IPS-20b (cell line): Measurements from ENCODE around the gene PRTG.

Experiments used
- H3K27ac ChIP-seq: one replicate; pipeline ENCODE4 v1.5.1; 2013; ENCODE audit warnings: low read length
- H3K27me3 ChIP-seq: 2 replicates; pipeline ENCODE4 v1.6.1; 2013; ENCODE audit warnings: mild to moderate bottlenecking, low read length, inconsistent platforms; ENCODE audit not compliant: insufficient read depth
- H3K36me3 ChIP-seq: 2 replicates; pipeline ENCODE4 v1.6.1; 2013; ENCODE audit warnings: low read depth, mild to moderate bottlenecking, inconsistent platforms, low read length, moderate library complexity; ENCODE audit not compliant: insufficient read depth
- H3K4me1 ChIP-seq: 2 replicates; pipeline ENCODE4 v1.6.1; 2013; ENCODE audit warnings: mild to moderate bottlenecking, control low read depth, inconsistent platforms, low read length, moderate library complexity; ENCODE audit not compliant: insufficient read depth
- H3K4me3 ChIP-seq: 2 replicates; pipeline ENCODE4 v1.5.1; 2013; ENCODE audit warnings: mild to moderate bottlenecking, low read length, inconsistent platforms
- H3K9ac ChIP-seq: 2 replicates; pipeline ENCODE4 v1.6.1; 2013; ENCODE audit warnings: low read depth, mild to moderate bottlenecking, inconsistent platforms, low read length, moderate library complexity
- H3K9me3 ChIP-seq: 2 replicates; pipeline ENCODE4 v1.6.1; 2013; ENCODE audit warnings: mild to moderate bottlenecking, low read depth, low read length, inconsistent platforms; ENCODE audit not compliant: insufficient read depth

Gene PRTG

GRCh38 chr15:55712363-55712762 is 30.6 kb downstream of the PRTG start:
- Histone ChIP-seq H3K36me3 (no peaks in the 10 kb centered on the region), H3K4me3 (no peak overlapping the region), H3K4me1 (peaks cover 16% of the 10 kb centered on the region; the same call in 1 of the 2 replicates), H3K9ac (no peak overlapping the region), H3K9me3 (no peaks in the 10 kb centered on the region; the same call in 1 of the 2 replicates), H3K27me3 (peaks cover 32% of the 10 kb centered on the region), H3K27ac (no peak overlapping the region)

GRCh38 chr15:55710286-55710685 is 32.7 kb downstream of the PRTG start:
- no peak overlapping the region for H3K4me3 ChIP-seq
- no peak overlapping the region for H3K9ac ChIP-seq
- no peak overlapping the region for H3K27ac ChIP-seq
- peaks cover 13% of the 10 kb centered on the region for H3K27me3 ChIP-seq
- H3K9me3 ChIP-seq, result no peaks in the 10 kb centered on the region; the same call in 1 of the 2 replicates
- H3K36me3 ChIP-seq, result no peaks in the 10 kb centered on the region
- H3K4me1 ChIP-seq, result peaks cover 4% of the 10 kb centered on the region; the same call in 1 of the 2 replicates

- H3K4me3 ChIP-seq, result no peak overlapping the region
- no peaks in the 10 kb centered on the region; the same call in 1 of the 2 replicates for H3K4me1 ChIP-seq
- H3K27me3 ChIP-seq, result peaks cover 9% of the 10 kb centered on the region
- no peaks in the 10 kb centered on the region for H3K36me3 ChIP-seq
- no peaks in the 10 kb centered on the region; the same call in 1 of the 2 replicates for H3K9me3 ChIP-seq
- H3K27ac ChIP-seq, result no peak overlapping the region
- no peak overlapping the region for H3K9ac ChIP-seq
Observed at GRCh38 chr15:55709458-55709857, 33.5 kb downstream of the PRTG start.

GRCh38 chr15:55708720-55709119 is 34.2 kb downstream of the PRTG start:
- H3K4me3 ChIP-seq, result no peak overlapping the region
- 0 out of 2 replicates have a peak, but pooled peaks cover 4% of the 10 kb centered on the region for H3K27me3 ChIP-seq
- no peaks in the 10 kb centered on the region for H3K36me3 ChIP-seq
- no peak overlapping the region for H3K9ac ChIP-seq
- no peaks in the 10 kb centered on the region; the same call in 1 of the 2 replicates for H3K9me3 ChIP-seq
- H3K4me1 ChIP-seq, result no peaks in the 10 kb centered on the region; the same call in 1 of the 2 replicates
- no peak overlapping the region for H3K27ac ChIP-seq

DNA sequence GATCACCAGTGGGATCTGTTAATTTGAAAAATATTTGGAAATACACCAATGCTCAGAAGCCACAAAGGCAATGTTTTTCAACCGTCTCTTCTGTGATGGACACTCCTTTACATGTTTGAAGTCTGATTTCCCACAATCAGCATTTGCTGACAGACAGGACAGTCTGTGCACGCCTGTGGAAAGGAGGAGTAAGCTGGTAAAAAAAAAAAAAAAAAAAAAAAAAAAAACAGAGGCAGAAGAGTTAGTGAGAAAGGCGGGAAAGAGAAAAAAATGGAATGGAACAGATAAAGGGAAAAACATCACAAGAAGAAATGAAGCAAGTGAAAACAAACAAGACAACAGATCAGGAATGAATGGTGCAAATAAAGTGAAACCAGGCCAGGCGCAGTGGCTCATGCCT is 35.0 kb downstream of the PRTG start:
- no peaks in the 10 kb centered on the region for H3K36me3 ChIP-seq
- H3K9me3 ChIP-seq, result no peaks in the 10 kb centered on the region; the same call in 1 of the 2 replicates
- no peak overlapping the region for H3K27ac ChIP-seq
- no peak overlapping the region for H3K9ac ChIP-seq
- H3K27me3 ChIP-seq, result no peaks in the 10 kb centered on the region
- H3K4me1 ChIP-seq, result no peaks in the 10 kb centered on the region; the same call in 1 of the 2 replicates
- H3K4me3 ChIP-seq, result no peak overlapping the region

DNA sequence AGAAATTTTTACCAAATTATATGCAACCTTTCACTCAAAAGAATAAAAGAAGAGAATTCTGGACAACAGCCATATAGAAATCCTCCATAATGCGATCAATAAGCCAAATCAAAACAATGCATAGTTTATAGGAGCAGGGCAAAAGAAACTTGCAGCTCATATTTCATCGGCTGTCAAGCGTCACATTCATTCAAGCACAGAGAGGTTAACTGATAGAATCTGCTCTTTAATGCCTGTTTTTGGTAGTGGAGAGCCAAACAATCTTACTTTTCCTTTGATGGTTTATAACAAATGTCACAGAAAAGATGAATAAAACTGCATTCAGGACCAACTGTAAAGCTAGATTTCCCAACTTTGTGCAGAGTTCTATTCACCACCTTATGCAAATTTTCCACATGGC is 35.4 kb downstream of the PRTG start:
- Histone ChIP-seq H3K36me3 (no peaks in the 10 kb centered on the region), H3K4me1 (no peaks in the 10 kb centered on the region; the same call in 1 of the 2 replicates), H3K9me3 (no peaks in the 10 kb centered on the region; the same call in 1 of the 2 replicates), H3K27me3 (no peaks in the 10 kb centered on the region), H3K27ac (no peak overlapping the region), H3K9ac (no peak overlapping the region), H3K4me3 (no peak overlapping the region)

DNA sequence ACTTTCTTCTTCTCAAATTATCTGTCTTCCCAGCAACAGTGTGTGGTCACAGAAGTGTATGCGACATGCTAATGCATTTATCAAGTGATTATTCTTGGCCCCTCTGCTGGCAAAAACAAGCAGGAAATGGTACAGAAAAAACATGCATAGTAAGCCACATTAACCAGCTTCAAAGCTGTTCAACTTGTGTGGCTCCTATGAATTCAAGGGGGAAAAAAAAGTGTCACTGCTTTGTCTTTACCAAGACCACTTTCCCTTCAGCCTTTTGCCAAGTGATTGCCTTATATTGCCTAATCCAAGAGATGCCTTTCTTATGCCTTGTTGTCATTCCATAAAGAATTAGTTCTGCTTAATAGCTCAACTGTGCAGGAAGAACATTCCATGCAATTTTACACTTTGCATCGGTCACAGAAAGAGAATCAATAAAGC is 39.1 kb downstream of the PRTG start:
- Histone ChIP-seq H3K27me3 (no peaks in the 10 kb centered on the region), H3K9ac (no peak overlapping the region), H3K4me3 (no peak overlapping the region), H3K9me3 (no peaks in the 10 kb centered on the region), H3K27ac (no peak overlapping the region), H3K36me3 (no peaks in the 10 kb centered on the region), H3K4me1 (no peaks in the 10 kb centered on the region; the same call in 1 of the 2 replicates)

DNA sequence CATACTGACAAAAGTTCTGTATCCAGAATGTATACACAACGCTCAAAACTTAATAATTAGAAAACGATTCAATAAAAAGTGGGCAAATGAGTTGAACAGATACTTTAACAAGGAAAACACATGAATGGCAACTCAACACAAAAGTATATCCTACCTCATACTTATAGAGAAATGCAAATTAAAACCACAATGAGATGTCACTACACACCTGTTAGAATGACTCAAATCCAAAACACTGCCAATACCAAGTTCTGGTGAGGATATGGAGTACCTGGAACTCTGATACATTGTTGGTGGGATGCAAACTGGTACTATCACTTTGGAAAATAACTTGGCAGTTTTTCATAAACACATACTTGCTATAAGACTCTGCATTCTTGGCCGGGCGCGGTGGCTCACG is 42.1 kb downstream of the PRTG start:
- Histone ChIP-seq H3K27me3 (no peaks in the 10 kb centered on the region), H3K9me3 (no peaks in the 10 kb centered on the region), H3K4me1 (peaks cover 5% of the 10 kb centered on the region; the same call in 1 of the 2 replicates), H3K36me3 (no peaks in the 10 kb centered on the region), H3K4me3 (no peak overlapping the region), H3K9ac (no peak overlapping the region), H3K27ac (no peak overlapping the region)

- no peak overlapping the region for H3K4me3 ChIP-seq
- no peaks in the 10 kb centered on the region for H3K9me3 ChIP-seq
- H3K27ac ChIP-seq, result no peak overlapping the region
- peaks cover 22% of the 10 kb centered on the region; the same call in 1 of the 2 replicates for H3K4me1 ChIP-seq
- no peak overlapping the region for H3K9ac ChIP-seq
- H3K36me3 ChIP-seq, result no peaks in the 10 kb centered on the region
- no peaks in the 10 kb centered on the region for H3K27me3 ChIP-seq
Observed at GRCh38 chr15:55698653-55699052, 44.3 kb downstream of the PRTG start.

DNA sequence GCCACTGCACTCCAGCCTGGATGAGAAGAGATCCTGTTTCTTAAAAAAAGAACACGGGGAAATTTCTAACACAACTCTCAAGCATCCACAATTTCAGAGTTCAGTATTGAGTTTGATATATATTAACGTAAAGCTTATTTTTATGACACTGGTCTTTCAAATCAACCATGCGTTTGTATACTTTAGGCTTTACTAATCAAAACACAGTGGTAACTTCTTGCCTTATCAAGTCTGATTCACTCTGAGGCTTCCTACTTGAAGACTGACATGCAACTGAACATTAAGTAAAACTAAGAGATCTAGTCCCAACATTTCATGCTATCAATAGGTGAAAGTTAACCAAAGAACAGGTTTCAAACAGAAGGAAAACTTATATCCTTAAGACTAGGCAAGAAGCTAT is 46.7 kb downstream of the PRTG start:
- no peak overlapping the region for H3K9ac ChIP-seq
- H3K27ac ChIP-seq, result no peak overlapping the region
- no peaks in the 10 kb centered on the region for H3K36me3 ChIP-seq
- peaks cover 25% of the 10 kb centered on the region; the same call in 1 of the 2 replicates for H3K4me1 ChIP-seq
- no peaks in the 10 kb centered on the region for H3K27me3 ChIP-seq
- H3K4me3 ChIP-seq, result no peak overlapping the region
- H3K9me3 ChIP-seq, result no peaks in the 10 kb centered on the region

DNA sequence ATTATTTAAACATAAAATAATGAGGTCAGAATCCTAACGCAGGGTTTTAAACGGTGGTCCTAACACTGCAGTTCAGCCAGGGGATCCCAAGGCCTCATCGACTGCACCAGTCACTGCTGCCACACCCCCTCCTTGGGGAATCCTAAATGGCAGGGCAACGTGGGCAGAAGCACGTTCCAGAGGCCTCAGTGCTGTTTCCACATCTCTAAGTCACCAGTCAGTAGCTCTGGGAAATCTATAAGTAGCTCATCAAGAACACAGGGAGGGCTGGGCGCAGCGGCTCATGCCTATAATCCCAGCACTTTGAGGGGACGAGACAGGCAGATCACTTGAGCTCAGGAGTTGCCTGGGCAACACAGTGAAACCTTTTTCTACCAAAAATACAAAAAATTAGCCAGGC is 47.5 kb downstream of the PRTG start:
- Histone ChIP-seq H3K4me1 (peaks cover 25% of the 10 kb centered on the region; the same call in 1 of the 2 replicates), H3K9ac (no peak overlapping the region), H3K27ac (no peak overlapping the region), H3K27me3 (no peaks in the 10 kb centered on the region), H3K36me3 (no peaks in the 10 kb centered on the region), H3K4me3 (peak overlapping the region; percentile 44; the same call in 1 of the 2 replicates), H3K9me3 (no peaks in the 10 kb centered on the region)

- H3K27ac ChIP-seq, result peak overlapping the region; percentile 49
- H3K4me1 ChIP-seq, result peaks cover 25% of the 10 kb centered on the region; the same call in 1 of the 2 replicates
- H3K36me3 ChIP-seq, result no peaks in the 10 kb centered on the region
- H3K4me3 ChIP-seq, result peak overlapping the region; percentile 44; the same call in 1 of the 2 replicates
- H3K9ac ChIP-seq, result no peak overlapping the region
- H3K27me3 ChIP-seq, result no peaks in the 10 kb centered on the region
- H3K9me3 ChIP-seq, result no peaks in the 10 kb centered on the region
Observed at GRCh38 chr15:55694652-55695150, 48.3 kb downstream of the PRTG start.
